ENCODE data around the gene AP1G1.

GRCh38 chr16:71846431-71846830 is 37.8 kb upstream of the AP1G1 start:
- TF ChIP-seq CTCF (IDR thresholded peaks at IDR 0.05) (no peak), POLR2A (IDR thresholded peaks at IDR 0.05) (no peak)
